ENCODE measurements around the gene GFY.

GFY gene

DNA sequence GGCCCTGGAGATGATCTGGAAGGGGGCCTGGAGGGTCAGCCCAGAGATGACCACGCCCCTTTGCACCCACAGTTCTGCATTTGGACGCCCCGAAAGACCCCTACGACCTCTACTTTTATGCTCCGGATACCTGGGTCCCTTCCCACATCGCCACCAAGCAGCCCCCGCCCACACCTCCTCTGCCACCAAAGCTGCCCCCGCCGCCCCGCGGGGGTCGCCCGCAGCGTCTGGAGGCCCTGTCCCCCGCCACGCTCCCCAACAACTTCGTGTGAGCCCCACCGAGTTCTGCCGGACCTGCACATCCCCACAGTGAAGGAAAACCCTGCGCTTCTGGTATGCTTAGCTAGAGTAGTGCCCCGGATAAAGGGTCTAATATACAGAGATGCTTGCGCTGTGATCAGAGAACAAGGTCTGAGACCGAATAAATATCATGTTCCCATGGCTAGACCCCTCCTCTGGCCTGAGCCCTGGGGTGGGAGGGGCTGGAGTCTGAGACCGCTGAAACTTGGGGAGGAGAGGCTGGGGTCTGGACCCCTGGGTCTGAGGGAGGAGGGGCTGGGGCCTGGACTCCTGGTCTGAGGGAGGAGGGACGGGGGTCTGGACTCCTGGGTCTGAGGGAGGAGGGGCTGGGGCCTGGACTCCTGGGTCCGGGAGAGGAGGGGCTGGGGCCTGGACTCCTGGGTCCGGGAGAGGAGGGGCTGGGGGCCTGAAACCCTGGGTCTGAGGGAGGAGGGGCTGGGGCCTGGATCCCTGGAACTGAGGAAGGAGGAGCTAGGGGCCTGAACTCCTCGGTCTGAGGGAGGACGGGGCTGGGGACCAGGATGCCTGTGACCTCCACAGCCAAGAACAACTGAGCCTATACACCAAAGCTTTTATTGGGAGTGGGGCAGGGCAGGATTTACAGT, 3.6 kb downstream of the GFY start:
- DNase-seq: no peak

DNA sequence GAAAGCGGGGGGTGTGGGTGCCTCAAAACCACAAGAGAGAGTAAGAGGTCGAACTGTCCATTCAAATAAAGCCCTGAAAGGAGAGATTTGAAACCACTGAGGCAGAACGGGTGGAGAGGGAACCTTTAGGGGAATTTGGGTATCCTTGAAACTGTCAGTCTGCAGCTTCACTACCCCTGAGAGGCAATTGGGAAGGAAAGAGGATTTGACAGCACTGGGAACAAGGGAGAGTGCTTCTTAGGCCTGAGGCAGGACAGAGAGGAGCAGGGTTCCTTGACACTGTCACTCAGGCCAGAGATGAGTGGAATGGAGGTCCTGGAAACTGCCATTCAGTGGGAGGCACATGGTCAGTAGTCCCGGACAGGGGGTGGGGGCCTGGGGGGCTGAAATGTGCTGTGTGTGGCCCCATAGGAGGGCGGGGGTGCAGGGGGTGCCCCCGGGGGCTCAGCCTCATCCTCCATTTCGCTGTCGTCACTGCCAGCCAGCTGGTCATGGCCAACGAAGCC, 5.0 kb downstream of the GFY start:
- no peak for DNase-seq

DNA sequence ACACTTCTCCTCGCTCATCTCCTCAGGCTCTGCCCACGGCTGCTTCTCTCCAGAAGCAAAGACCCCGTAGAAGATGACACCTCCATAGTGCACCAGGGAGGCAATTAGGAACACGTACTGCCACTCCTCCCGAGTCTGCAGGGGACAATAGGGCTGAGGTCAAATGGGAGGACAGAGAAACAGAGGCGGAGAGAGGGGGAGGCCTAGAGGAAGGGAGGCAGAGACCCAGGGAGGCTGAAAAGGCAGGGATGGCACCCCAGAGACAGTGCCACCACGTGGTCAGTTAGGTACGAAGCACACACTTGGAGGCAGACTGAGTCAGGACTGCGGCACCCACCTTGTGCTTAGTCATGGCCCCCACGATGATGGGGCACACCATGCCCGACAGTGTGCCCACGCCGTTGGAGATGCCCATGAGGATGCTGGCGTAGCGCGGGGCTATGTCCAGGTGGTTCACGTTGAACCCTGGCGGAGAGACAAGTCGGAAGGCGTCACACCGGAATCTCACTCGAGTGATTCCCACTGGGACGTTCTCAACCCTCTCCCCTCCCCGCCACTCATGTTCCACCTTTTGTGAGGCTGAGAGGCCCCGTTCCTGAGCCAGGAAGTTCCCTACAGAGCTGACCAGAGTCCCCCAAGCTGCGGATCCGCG, 5.6 kb downstream of the GFY start:
- no peak for DNase-seq

DNA sequence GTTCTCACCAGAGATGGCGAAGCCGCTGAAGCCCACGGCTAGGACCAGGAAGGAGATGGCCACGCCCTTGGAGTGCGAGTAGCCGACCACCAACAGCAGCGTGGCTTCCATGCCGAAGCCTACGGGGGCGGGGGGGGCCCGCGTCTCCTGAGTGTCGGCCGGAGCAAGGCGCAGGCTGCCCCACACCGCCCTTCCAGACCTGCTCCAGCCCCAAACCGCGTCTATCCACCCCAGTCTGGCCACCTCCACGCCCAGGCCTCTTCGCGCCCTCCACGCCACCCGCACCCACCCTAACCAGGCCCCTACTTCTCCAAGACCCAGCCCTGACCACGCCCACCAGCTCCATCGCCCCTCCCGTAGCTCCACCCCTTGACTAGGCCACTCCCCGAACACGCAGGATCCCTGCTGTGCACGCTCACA, 6.2 kb downstream of the GFY start:
- DNase-seq: no peak

DNA sequence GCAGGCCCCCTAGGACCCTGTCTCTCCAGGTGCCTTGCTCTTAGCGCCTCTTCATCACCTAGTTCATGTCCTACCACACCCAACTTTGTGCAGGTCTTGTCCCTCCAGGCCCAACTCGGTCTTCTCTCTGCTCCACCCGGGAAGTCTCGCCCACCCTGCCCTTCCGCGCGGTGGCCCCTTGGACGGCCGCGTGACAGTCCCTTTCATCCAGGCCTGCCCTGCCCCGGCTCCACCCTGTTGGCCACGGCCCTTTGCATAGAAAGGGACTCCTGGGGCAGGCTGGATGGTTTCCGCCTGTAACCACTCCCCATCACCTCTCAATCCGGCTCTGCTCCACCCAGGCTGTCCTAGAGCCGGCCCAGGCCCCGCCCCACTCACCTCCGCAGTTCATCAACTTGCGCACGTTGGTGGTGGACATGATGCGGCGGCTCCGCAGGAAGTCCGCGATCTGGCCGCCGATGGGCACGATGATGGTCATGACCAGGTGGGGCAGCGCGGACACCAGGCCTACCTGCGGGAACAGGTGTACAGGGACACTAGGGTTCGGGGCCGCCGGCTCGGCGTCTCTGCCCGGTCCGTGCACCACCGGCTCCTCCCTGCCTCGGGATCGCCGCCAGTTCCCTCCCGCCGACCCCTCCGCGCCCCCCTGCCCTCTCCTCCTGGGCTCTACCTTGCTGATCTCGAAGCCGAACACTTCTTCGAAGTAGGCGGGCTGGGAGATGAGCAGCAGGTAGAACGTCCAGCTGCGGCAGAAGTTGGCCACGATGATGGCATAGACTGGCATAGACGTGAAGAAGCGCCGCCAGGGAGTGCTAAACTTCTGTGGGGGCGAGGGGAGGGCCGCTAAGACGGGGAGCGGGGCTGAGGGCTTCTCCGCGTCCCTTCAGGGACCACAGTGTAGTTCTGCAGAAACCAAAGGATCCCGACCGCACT, 7.2 kb downstream of the GFY start:
- no peak for DNase-seq

DNA sequence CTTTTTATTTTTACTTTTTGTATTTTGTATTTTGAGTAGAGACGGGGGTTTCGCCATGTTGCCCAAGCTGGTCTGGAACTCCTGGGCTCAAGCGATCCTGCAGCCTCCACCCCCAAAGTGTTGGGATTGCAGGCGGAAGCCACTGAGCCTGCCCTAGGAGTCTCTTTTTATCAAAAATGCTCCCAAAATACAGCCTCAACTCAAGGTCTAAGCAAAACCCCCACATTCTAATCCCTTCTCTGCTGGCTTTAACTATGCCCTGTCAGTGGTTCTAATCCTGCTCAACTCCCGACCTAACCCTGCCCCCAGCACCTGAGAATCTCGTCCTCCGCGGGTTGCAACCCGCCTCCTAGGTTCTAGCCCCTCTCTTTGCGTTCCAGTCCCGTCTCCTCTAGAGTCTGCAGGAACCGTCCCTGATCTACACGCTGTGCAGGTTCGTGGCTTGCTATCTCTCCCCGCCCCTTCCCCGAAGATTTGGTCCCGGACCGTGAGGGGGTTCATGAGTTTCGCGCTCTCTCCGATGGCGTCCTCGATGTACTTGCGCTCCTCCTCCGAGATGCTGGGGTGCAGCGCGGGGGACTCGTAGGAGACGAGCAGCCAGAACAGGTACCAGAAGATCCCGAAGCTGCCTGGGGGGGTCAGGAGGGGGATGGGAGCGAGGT, 8.2 kb downstream of the GFY start:
- no peak for DNase-seq

DNA sequence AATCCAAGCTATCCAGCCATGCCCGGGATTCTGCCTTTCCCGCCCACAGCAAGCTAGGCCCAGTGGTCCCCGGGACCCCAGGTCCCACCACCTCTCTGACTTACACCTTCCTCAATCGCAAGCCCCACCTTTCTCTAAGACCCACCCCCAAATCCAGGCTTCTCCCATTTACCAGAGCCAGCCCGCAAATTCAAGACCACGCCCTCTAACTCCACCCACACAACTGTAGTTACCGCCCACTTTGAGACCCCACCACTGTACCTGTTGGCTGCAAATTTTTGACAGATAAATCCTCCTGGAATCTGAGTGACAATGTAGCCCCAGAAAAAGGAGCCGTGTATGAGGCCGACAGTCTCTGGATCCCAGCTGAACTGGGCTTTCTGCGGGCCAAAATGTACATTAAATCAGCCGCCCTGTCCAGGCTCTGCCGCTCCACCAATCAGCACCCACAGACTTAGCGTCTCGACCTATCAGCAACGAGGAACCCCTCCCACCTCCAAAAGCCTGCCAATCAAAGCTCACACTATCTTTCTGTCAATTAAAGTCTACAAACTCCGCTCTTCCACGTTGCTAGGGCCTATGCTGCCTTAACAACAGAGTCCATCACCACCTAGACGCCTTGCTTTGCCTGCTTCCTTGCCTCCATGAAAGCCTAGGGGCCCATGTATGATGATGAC, 9.9 kb downstream of the GFY start:
- no peak for DNase-seq

DNA sequence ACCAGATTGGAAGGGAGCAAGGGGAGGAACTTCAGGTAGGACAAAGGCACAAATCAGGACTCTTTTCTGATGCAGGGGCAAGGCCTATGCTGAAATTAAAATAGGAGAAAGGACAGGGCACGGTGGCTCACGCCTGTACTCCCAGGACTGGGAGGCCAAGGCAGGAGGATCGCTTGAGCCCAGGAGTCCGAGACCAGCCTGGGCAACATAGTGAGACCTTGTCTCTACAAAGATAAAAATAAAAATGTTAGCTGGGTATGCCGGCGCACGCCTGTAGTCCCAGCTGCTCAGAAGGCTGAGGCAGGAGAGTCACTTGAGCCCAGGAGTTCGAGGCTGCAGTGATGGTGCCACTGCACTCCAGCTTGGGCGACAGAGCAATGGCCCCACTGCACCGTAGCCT, 10.5 kb downstream of the GFY start:
- DNase-seq: no peak

DNA sequence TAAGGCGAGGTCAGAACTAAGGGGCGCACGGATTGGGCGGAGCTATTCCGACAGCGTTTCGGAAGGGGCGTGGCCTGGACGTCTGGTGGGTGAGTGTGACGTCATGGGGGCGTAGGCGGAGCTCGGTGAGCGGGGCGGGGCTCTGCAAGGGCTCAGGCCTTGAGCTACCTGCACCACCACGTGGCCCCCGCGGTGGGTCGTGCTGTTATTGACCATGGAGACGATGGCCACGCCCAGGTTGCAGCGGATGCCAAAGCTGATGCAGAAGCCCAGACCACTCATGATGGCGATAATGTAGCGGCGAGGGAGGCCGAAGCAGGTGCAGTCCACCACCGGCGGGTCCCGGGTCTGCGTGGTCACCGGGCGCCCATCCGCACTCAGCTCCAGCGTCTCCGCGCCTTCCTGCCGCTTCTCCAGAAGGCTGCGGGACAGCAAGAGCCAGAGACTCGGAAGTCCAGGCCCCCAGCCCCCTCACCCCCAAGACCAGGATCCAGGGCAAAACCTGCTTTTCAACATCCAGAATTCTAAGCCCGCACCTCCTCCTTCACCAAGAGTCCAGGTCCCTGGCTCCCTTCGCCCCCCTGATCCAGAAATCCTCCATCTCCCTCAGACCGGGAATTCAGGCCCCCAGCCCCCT, 11.3 kb downstream of the GFY start:
- peak in 1 of 2 experiments; percentile 15 for DNase-seq

DNA sequence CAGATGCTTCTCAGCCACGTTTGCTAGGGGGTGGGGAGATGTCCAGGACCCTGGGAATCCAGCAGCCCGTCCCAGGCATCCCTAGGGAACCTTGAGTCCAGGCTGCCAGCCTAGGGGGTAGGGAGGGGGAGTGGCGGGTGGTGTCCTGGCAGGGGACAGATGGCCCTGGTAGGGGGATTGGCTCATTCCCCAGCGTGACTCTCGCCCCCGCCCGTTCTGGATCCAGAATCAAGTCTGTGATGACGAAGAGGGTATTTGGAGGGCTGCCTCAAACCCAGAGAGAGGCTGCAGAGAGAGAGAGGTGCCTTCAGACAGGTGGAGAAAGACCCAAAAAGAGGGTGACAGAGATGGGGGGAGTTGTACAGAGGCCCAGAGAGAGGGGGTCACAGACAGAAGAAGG, 12.0 kb downstream of the GFY start:
- no peak for DNase-seq

DNA sequence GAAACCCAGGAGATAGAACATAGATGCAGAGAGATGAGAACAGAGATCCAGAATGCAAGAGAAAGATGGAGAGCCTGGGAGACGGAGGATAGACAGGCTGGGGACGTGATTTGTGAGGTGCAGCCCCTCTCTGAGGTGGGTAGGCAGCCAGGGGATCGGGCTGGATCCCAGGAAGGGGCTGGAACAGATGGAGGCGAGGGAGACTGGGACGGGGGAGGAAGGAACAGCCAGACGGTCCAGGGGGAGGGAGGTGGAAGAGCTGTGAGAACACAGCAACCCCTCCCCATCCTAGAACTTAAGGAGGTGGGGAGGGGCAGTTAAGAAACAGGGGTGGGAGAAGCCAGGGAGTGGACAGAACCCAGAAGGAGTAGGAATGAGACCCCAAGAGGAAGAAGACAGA, 13.1 kb downstream of the GFY start:
- no peak for DNase-seq

DNA sequence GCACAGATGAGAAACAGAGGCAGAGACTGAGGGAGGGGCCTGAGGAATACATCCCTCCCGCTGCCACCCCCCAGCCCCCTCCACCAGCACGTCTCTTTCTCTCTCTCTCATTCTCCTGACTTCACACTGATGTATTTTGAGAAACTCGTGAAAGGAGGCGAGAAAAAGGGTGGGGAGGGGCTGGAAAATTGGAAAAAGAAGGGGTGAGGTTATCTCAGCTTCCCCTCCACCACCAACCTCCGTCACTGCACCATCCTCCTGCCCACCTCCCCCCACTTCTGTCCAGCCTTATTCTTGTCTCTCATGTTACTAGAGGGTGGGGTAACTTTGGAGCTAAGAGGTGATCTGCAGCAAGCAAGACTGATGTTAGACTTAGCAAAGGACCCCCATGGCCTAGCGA, 14.6 kb downstream of the GFY start:
- no peak for DNase-seq

DNA sequence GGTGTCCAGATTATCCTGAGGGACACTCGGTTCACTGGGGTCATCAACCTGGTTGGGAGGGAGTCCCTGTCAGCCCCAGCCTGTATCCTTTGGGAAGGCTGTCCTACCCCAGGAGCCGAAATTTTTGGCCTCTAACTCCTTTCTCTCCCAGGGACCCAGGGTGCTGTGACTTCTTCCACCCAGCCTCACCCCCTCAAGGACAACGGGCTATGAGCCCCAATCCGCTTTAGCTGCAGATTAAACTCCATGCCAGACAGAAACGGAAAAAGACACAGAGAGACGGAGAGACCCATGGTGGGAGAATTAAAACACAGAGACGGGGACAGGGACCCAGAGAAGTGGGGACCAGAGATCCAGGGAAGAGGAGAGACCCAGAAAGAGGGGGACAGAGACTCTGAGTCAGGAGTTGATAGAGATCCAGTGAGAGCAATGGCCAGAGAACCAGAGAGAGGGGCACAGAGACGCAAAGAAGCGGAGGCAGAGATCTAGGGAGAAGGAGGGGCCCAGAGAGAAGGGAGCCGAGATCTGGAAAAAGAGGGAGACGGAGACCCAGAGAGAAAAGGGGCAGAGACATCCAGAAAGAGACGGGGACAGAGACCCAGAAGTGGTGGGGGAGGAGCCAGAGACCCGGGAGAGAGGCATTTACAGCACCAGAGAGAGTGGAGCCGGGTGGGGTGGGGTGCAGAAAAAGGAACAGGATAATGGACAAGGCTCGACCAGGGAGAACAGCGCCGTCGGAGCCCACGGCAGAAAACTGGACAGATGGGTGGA, 15.4 kb downstream of the GFY start:
- DNase-seq: no peak

DNA sequence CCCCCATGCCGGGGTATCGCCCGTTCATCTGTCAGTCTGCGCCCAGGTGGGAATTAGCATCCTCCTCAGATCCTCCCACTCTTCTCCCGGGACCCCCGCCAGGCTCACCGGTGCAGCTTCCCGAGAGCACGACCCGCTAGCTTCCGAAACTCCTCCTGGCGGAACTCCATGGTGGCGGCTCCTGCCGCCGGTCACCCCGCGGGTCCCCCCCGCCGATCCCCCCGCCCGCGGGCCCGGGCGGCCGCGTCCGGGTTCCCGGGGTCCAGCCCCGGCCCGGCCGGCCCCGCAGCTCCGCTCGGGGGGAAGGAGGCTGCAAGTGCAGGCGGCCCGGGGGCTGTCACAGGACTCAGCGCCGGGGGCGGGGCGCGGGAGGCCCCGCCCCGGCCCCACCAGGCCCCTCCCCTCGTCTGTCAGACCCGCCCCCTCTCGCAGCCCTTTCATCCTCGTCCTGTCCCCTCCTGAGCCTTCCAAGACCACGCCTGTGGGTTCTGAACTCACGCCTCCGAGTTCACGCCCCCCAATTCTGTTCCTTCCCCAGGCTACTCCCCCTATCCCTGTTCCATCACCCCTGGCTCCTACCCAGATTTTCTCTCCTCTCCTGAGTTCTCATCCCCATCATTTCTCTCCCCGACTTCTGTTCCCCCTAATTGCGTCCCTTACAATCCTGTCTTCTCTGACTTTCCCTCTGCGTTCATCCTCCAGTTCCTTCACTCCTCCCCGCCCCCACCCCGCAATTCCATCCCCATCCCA, 16.2 kb downstream of the GFY start, which contains the start of gene SLC17A7:
SLC17A7 (minus strand) TSS at position 318 of the 750 bp plus-strand sequence; CDS start at position 170, 148 bp downstream.
- DNase-seq: peak in 1 of 2 experiments; percentile 38

DNA sequence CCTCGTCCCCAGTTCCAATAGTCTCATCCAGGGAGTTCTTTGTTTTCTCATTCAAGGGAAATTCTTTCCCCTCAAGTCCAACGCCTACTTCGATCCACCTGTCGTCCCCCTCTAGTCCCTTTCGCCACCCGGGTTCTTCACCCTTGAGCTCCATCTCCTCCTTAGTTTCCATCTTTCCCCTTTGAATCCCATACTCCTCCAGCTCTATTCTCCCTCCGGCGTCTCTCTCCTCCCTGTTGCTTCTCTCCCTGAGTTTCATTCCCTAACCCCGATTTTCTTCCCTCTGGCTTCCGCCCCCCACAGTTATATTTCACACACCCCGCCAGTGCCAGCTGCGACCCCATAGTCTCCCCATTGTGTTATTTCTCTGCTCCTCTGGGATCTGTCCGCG, 16.8 kb downstream of the GFY start:
- no peak for DNase-seq

DNA sequence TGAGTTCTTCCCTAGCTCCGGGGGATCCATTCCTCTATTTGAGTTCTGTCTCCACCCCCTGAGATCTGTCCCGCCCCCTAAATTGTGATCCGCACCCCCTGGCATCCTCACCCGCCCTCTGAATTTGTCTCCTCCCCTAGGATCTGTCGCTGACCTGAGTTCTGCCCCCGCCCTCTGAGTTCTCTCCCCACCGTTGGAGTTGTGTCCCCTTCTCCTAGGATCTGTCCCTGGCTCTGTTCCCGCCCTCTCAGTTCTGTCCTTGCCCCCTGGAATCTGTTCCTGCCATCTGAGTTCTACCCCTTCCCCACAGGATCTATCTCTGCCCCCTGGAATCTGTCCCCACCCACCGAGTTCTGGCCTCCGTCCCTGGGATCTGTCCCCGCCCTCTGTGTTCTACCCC, 17.2 kb downstream of the GFY start:
- DNase-seq: no peak

DNA sequence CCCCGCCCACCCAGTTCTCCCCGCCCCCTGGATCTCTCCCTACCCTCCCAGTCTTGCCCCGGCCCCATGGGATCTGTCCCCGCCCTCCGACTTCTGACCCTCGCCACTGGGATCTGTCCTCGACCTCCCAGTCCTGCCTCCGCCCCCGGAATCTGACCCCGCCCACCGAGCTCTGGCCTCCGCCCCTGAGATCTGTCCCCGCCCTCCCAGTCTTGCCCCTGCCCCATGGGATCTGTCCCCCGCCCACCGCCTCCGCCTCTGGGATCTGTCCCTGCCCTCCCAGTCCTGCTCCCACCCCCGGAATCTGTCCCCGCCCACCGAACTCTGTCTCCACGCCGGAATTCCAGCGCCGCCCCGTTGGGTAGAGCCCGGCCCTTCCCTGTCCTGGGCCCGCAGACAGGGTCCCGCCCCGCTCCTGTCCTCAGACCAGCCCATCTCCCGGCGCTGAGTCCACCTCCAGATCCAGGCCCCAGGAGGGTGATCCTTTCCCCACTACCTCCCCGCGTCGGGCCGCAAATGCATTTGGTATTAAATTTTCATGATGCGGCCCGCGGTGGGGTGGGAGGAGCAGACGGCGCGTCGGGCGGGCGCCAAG, 17.7 kb downstream of the GFY start:
- peak; percentile 70 to 82 for DNase-seq

DNA sequence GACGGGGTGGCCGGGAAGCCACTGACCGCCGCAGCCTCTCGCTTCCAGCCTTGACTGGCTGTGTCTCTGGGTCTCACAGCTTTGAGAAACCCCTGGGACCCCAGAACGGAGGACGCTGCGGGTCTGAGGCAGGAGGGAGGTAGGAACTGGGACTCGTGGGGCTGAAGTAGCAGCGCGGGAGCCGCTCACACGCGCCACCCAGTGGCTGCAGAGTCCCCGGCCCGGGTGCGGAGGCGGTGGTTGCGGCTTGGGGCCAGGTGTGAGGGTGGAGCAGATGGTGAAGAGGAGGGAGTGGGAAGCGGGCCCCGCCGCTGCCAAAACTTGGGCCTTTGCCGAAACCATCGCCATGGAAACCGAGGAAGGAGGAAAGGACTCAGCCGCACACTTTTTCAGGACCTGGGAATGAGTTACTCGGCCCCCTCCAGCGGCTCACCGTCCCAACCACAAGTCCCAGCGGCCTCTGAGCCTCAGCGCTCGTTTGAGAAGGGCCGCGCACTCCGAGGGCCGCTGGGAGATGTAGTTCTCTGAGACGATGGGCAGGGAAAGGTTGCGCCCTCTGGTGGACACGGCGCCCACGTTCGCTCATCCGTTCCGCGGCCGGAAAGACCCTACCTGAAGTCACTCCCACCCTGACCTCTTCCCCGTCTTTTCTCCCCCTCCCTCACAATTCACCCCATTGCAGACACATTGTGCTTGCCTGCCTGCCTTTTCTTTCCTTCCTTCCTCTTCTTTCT, 18.3 kb downstream of the GFY start:
- peak; percentile 68 to 87 for DNase-seq
